NCI-H748 (cell line): ENCODE data around the gene SETBP1.

Experiments used
- DNase-seq: peaks from one replicate; lab custom pipeline; 2025; ENCODE audit not compliant: unreplicated experiment; lab: John Stamatoyannopoulos, UW

The SETBP1 gene

GRCh38 chr18:45054636-45055035 lies 373.9 kb downstream of the SETBP1 start:
- no peak for DNase-seq

- no peak for DNase-seq
Observed at GRCh38 chr18:45055811-45056210, 375.1 kb downstream of the SETBP1 start.

GRCh38 chr18:45056926-45057325 lies 376.2 kb downstream of the SETBP1 start:
- no peak for DNase-seq

GRCh38 chr18:45057955-45058600 lies 377.4 kb downstream of the SETBP1 start:
- no peak for DNase-seq

- no peak for DNase-seq
Observed at GRCh38 chr18:45059695-45060094, 379.0 kb downstream of the SETBP1 start.

- no peak for DNase-seq
Observed at GRCh38 chr18:45060102-45060501, 379.4 kb downstream of the SETBP1 start.

- DNase-seq = no peak
Observed at GRCh38 chr18:45061359-45061758, 380.7 kb downstream of the SETBP1 start.

- DNase-seq = no peak
Observed at GRCh38 chr18:45063246-45064038, 382.8 kb downstream of the SETBP1 start.

GRCh38 chr18:45066210-45066609 lies 385.5 kb downstream of the SETBP1 start:
- no peak for DNase-seq

GRCh38 chr18:45066886-45067285 lies 386.2 kb downstream of the SETBP1 start:
- DNase-seq = no peak

- no peak for DNase-seq
Observed at GRCh38 chr18:45068400-45069094, 387.9 kb downstream of the SETBP1 start.

- no peak for DNase-seq
Observed at GRCh38 chr18:45069546-45069945, 388.9 kb downstream of the SETBP1 start.

- no peak for DNase-seq
Observed at GRCh38 chr18:45071956-45072355, 391.3 kb downstream of the SETBP1 start.

GRCh38 chr18:45073556-45073955 lies 392.9 kb downstream of the SETBP1 start:
- no peak for DNase-seq

- DNase-seq = no peak
Observed at GRCh38 chr18:45081566-45082181, 401.0 kb downstream of the SETBP1 start.

- no peak for DNase-seq
Observed at GRCh38 chr18:45083226-45083855, 402.7 kb downstream of the SETBP1 start.

- DNase-seq = no peak
Observed at GRCh38 chr18:45084206-45084605, 403.5 kb downstream of the SETBP1 start.

GRCh38 chr18:45085916-45086624 lies 405.4 kb downstream of the SETBP1 start:
- no peak for DNase-seq

GRCh38 chr18:45086777-45087176 lies 406.1 kb downstream of the SETBP1 start:
- DNase-seq = no peak

- no peak for DNase-seq
Observed at GRCh38 chr18:45090526-45091140, 409.9 kb downstream of the SETBP1 start.
